ENCODE measurements around the gene PLAAT2. TPM values are rescaled to one million over a fixed set of nuclear protein-coding genes. Genes with fewer than 3 reads are reported as not detected.

The PLAAT2 gene
- total RNA-seq, 1 experiment from 2014 or later = 0.66 TPM

GRCh38 chr11:63517156-63517555 is 46.0 kb downstream of the PLAAT2 start:
- Mint-ChIP-seq H3K4me3 (no peak overlapping the region), H3K4me1 (peaks cover 6% of the 10 kb centered on the region; the same call in 1 of the 2 replicates), H3K27ac (no peak overlapping the region), H3K36me3 (peaks cover 27% of the 10 kb centered on the region), H3K27me3 (ENCODE audit: low read depth) (no peaks in the 10 kb centered on the region; the same call in 1 of the 2 replicates), H3K9me3 (peaks cover 28% of the 10 kb centered on the region)
- ATAC-seq (no peak), DNase-seq (ENCODE audit: low spot score) (no peak)
- CTCF ChIA-PET = interaction anchor here (1.0 kb wide), 1 partner anchor 10 kb away, joined by 4 read pairs; no protein-coding TSS in a partner anchor
- POLR2A ChIA-PET = no interaction called here
- no peak for TF ChIP-seq KAT7 (CRISPR knock-in tag; IDR thresholded peaks at IDR 0.05; ENCODE audit: borderline replicate concordance)

- Mint-ChIP-seq H3K36me3 (peaks cover 19% of the 10 kb centered on the region), H3K27ac (no peak overlapping the region), H3K27me3 (ENCODE audit: low read depth) (no peaks in the 10 kb centered on the region; the same call in 1 of the 2 replicates), H3K4me3 (no peak overlapping the region), H3K9me3 (peaks cover 21% of the 10 kb centered on the region), H3K4me1 (peaks cover 9% of the 10 kb centered on the region)
- TF ChIP-seq ZNF416 (CRISPR knock-in tag; IDR thresholded peaks at IDR 0.05) = no peak
- POLR2A ChIA-PET = no interaction called here
- CTCF ChIA-PET = interaction anchor here (0.6 to 1.0 kb wide), 2 partner anchors 8 to 168 kb away, joined by 3 to 4 read pairs; no protein-coding TSS in a partner anchor
- DNase-seq (ENCODE audit: low spot score) = no peak
- ATAC-seq = no peak
Measured at GRCh38 chr11:63516109-63516508, 47.1 kb downstream of the PLAAT2 start.

GRCh38 chr11:63512816-63513215 is 50.4 kb downstream of the PLAAT2 start:
- Mint-ChIP-seq H3K9me3 (no peaks in the 10 kb centered on the region), H3K27me3 (ENCODE audit: low read depth) (no peaks in the 10 kb centered on the region; the same call in 1 of the 2 replicates), H3K36me3 (no peaks in the 10 kb centered on the region), H3K27ac (no peak overlapping the region), H3K4me3 (no peak overlapping the region), H3K4me1 (peaks cover 18% of the 10 kb centered on the region)
- ATAC-seq (no peak), DNase-seq (ENCODE audit: low spot score) (no peak)
- POLR2A ChIA-PET = no interaction called here
- TF ChIP-seq ESRRA (CRISPR knock-in tag; IDR thresholded peaks at IDR 0.05; ENCODE audit: borderline replicate concordance) (no peak), FOXP1 (CRISPR knock-in tag; IDR thresholded peaks at IDR 0.05; ENCODE audit: borderline replicate concordance) (no peak), ZNF263 (CRISPR knock-in tag; IDR thresholded peaks at IDR 0.05; ENCODE audit: low read depth) (no peak), E2F1 (CRISPR knock-in tag; IDR thresholded peaks at IDR 0.05) (no peak), ZSCAN18 (CRISPR knock-in tag; IDR thresholded peaks at IDR 0.05) (no peak), PREB (CRISPR knock-in tag; IDR thresholded peaks at IDR 0.05; ENCODE audit: borderline replicate concordance) (no peak), PRDM15 (CRISPR knock-in tag; IDR thresholded peaks at IDR 0.05) (no peak), JUN (CRISPR knock-in tag; IDR thresholded peaks at IDR 0.05) (no peak), MAX (CRISPR knock-in tag; IDR thresholded peaks at IDR 0.05) (no peak), SP1 (CRISPR knock-in tag; conservative IDR thresholded peaks at IDR 0.05) (no peak), ZBTB21 (CRISPR knock-in tag; IDR thresholded peaks at IDR 0.05; ENCODE audit: borderline replicate concordance) (no peak), GTF2I (CRISPR knock-in tag; conservative IDR thresholded peaks at IDR 0.05) (no peak), IRF1 (CRISPR knock-in tag; IDR thresholded peaks at IDR 0.05) (no peak), E2F5 (CRISPR knock-in tag; IDR thresholded peaks at IDR 0.05) (no peak)
- CTCF ChIA-PET = no interaction called here
